Natural killer cell treated with Interleukin-12 subunit alpha and Interleukin-12 subunit beta and Interleukin-15 and Interleukin-18, amount 100 ng/mL, for 72 hours (primary cell): ENCODE results near the gene TRIM8. TPM values are rescaled to one million over a fixed set of nuclear protein-coding genes. Genes with fewer than 3 reads are reported as not detected.
"Not testable (repeated sequence)": the region's sequence is repeated elsewhere in the genome, so short reads cannot be mapped to it uniquely, and the experiment has no call there.

Source experiments
- ATAC-seq, 2 donors: fragments of 150-1000 bp; cut with Tn5 transposase in 1 of 2; sonication (Bioruptor Pico), chemical (Tn5 transposase) in 1 of 2; 2 replicates each; pipeline ENCODE4 v1.10.0; 2021
- DNase-seq: peaks from one replicate; pipeline ENCODE4 v3.0.0; 2022; ENCODE audit warnings: low spot score
- H3K27ac Mint-ChIP-seq, 2 donors: 1 replicate in 1 of 2; 2 replicates in 1 of 2; pipeline ENCODE4 v1.8.0; 2022; ENCODE audit warnings: mixed read lengths in 2 of 2, mild to moderate bottlenecking in 1 of 2, moderate library complexity in 1 of 2
- H3K27me3 Mint-ChIP-seq, 2 donors: 1 replicate in 1 of 2; 2 replicates in 1 of 2; pipeline ENCODE4 v1.8.0; 2022; ENCODE audit warnings: mixed read lengths in 2 of 2
- H3K36me3 Mint-ChIP-seq: one replicate; pipeline ENCODE4 v1.8.0; 2022; ENCODE audit warnings: mixed read lengths
- H3K4me1 Mint-ChIP-seq, 2 donors: 1 replicate in 1 of 2; 2 replicates in 1 of 2; pipeline ENCODE4 v1.8.0; 2022; ENCODE audit warnings: low read depth in 2 of 2, mixed read lengths in 2 of 2, mild to moderate bottlenecking in 1 of 2
- H3K4me3 Mint-ChIP-seq: one replicate; pipeline ENCODE4 v1.8.0; 2022; ENCODE audit warnings: mixed read lengths
- H3K9me3 Mint-ChIP-seq: 2 replicates; pipeline ENCODE4 v1.8.0; 2022; ENCODE audit warnings: mixed read lengths
- total RNA-seq, 2 donors: library from RNA; stranded (reverse); gene quantifications; one replicate each; pipeline ENCODE4 v1.2.3, GENCODE V29; 2022

Gene TRIM8
- total RNA-seq, 2 donors from 2014 or later, result 50.2 to 78.5 TPM

DNA sequence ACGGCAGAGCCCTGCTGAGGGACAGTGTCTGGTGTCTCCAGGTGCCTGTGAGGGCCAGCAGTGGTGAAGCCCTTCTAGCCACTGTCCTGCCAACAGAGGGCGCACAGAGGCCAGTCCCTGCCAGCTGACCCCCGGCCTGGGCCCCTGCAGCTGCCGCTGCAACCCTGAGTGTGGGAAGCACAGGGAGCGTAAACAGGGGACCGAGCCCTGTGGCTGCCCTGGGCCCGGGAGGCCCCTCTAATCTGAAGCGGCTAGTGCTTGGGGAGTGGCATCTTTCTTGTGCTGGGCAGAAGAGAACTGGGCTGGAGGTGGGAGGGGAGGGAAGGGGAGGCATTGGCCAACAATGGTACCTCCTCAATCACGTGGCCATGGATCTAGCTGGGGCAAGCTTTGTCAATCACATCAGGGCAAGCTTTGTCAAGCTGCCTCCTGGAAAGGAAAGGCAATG is 34.6 kb downstream of the TRIM8 start:
- no peak overlapping the region for H3K4me3 Mint-ChIP-seq
- H3K4me1 Mint-ChIP-seq, result peaks cover 28 to 29% of the 10 kb centered on the region in 2 donors
- H3K27ac Mint-ChIP-seq, result peak overlapping the region in 1 of 2 donors; percentile 46
- DNase-seq (peak; percentile 77), ATAC-seq (peak; percentile 72 to 83)
- no peaks in the 10 kb centered on the region for H3K27me3 Mint-ChIP-seq
- no peaks in the 10 kb centered on the region for H3K36me3 Mint-ChIP-seq
- H3K9me3 Mint-ChIP-seq, result no peaks in the 10 kb centered on the region

DNA sequence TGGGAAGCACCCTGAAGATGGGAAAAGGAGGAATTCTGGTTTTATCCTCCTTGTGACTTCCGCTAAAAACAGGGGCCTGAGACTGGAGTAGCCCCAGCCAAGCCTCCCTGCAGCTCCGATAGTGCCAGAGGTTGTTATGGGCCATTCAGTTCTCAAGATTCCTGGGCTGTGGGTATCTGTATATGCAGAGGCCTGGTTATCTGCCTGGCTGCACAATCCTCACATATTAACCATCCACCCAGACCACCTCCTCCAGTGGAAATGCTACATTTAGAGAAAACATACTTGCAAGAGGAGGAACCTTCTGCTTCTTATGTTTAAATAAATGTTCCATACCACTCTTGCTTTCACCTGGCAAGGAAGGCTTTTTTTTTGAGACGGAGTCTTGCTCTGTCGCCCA is 35.3 kb downstream of the TRIM8 start:
- H3K4me1 Mint-ChIP-seq, result peaks cover 22 to 26% of the 10 kb centered on the region in 2 donors
- H3K27me3 Mint-ChIP-seq, result no peaks in the 10 kb centered on the region
- H3K27ac Mint-ChIP-seq, result no peak overlapping the region
- ATAC-seq, result no peak
- DNase-seq, result no peak
- no peaks in the 10 kb centered on the region for H3K36me3 Mint-ChIP-seq
- no peaks in the 10 kb centered on the region for H3K9me3 Mint-ChIP-seq
- no peak overlapping the region for H3K4me3 Mint-ChIP-seq

DNA sequence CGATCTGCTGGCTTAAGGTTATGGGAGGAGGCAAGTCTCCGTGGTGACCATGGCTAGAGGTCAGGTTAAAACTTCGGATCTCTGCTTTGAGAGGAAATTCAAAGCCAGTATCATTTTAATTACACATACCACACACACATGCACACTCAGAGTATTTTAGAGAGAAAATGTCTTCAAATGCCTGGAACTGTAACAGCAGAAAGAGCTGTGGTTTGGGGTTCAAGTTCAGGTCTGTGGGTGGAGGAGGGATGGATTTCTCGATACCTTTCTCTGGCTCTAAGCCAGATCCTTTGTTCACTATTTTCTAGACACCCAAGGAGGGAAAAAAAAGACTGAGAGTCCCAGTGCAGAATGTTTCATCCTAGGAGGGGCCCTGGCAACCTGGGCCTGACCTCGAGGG is 37.4 kb downstream of the TRIM8 start:
- H3K27ac Mint-ChIP-seq, result no peak overlapping the region
- ATAC-seq (no peak), DNase-seq (no peak)
- no peaks in the 10 kb centered on the region for H3K36me3 Mint-ChIP-seq
- H3K27me3 Mint-ChIP-seq, result no peaks in the 10 kb centered on the region
- no peak overlapping the region for H3K4me3 Mint-ChIP-seq
- peaks cover 9 to 14% of the 10 kb centered on the region in 2 donors for H3K4me1 Mint-ChIP-seq
- no peaks in the 10 kb centered on the region for H3K9me3 Mint-ChIP-seq

DNA sequence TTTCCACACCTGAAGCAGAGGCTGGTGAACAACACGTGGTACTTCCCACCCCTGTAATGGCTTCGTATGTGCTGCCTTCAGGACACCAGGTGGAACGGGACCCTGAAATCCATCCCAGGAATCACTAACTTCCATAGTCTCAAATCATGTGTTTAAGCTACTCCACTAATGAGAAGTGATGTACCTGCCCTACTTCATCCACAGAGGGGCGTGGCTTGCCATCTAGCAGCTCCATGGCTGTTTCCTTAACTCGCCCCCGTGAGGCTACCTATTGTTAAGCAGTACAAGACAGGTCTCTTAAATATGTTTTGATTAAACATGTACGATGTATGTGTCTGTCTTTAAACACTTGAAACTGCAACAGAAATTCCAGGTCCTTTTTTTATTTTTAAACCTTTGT is 38.1 kb downstream of the TRIM8 start:
- Mint-ChIP-seq H3K36me3 (no peaks in the 10 kb centered on the region), H3K4me1 (peaks cover 9 to 14% of the 10 kb centered on the region in 2 donors), H3K9me3 (no peaks in the 10 kb centered on the region), H3K27ac (no peak overlapping the region), H3K4me3 (no peak overlapping the region), H3K27me3 (no peaks in the 10 kb centered on the region)
- ATAC-seq (no peak), DNase-seq (no peak)

GRCh38 chr10:102682981-102683380 is 38.7 kb downstream of the TRIM8 start:
- DNase-seq (no peak), ATAC-seq (no peak)
- no peaks in the 10 kb centered on the region for H3K27me3 Mint-ChIP-seq
- H3K4me1 Mint-ChIP-seq, result peaks cover 7 to 9% of the 10 kb centered on the region in 2 donors
- no peak overlapping the region for H3K27ac Mint-ChIP-seq
- no peaks in the 10 kb centered on the region for H3K36me3 Mint-ChIP-seq
- no peak overlapping the region for H3K4me3 Mint-ChIP-seq
- H3K9me3 Mint-ChIP-seq, result no peaks in the 10 kb centered on the region

- ATAC-seq (no peak), DNase-seq (no peak)
- H3K27ac Mint-ChIP-seq, result peak overlapping the region in 1 of 2 donors; percentile 42
- H3K9me3 Mint-ChIP-seq, result no peaks in the 10 kb centered on the region
- H3K4me1 Mint-ChIP-seq, result peaks cover 0 to 4% of the 10 kb centered on the region in 2 donors
- H3K4me3 Mint-ChIP-seq, result no peak overlapping the region
- H3K36me3 Mint-ChIP-seq, result no peaks in the 10 kb centered on the region
- no peaks in the 10 kb centered on the region for H3K27me3 Mint-ChIP-seq
These were observed 39.5 kb downstream of the TRIM8 start for GRCh38 chr10:102683736-102684135.

DNA sequence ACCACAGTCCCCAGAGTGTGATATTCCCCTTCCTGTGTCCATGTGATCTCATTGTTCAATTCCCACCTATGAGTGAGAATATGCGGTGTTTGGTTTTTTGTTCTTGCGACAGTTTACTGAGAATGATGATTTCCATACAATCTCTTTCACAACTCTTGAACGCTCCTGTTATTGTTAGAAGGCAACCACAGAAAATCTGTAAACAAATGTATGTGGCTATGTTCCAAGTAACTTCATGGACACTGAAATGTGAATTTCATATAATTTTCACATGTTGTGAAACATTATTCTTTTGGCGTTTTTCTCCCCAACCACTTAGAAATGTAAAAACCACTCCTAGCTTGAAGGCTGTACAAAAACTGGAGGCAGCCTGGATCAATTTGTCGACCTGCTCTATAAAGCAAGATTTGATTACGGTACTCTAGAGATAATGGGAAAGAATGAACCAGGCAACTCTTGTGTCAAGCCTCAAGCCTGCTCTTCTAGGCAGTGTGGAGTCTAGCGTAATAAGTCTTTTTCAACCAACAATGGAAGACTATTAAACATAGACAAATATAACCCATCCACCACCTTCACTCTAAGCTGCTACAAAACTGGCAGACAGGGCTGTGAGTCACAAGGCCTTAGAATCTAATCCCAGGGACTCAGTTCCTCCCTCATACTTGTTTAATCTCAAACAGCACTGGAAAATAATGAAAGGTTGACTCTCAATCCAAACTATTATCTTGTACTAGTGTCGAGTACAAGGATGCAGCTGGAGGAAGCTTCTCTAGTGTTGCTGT is 47.2 kb downstream of the TRIM8 start:
- DNase-seq (no peak), ATAC-seq (no peak)
- H3K27ac Mint-ChIP-seq, result no peak overlapping the region
- peaks cover 0 to 5% of the 10 kb centered on the region in 2 donors for H3K4me1 Mint-ChIP-seq
- no peak overlapping the region for H3K4me3 Mint-ChIP-seq
- no peaks in the 10 kb centered on the region for H3K27me3 Mint-ChIP-seq
- no peaks in the 10 kb centered on the region for H3K36me3 Mint-ChIP-seq
- H3K9me3 Mint-ChIP-seq, result no peaks in the 10 kb centered on the region

DNA sequence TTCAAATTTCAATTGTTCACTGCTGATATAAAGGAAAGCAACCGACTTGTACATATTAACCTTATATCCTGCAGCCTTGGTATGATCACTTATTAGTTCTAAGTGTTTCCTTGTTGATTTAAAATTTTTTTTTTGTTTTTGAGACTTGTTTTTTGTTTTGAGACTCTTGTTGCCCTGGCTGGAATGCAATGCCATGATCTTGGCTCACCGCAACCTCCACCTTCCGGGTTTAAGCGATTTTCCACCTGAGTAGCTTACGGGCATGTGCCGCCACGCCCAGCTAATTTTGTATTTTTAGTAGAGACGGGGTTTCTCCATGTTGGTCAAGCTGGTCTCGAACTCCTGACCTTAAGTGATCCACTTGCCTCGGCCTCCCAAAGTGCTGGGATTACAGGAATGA is 51.1 kb downstream of the TRIM8 start:
- DNase-seq, ATAC-seq, H3K9me3 Mint-ChIP-seq, H3K4me1 Mint-ChIP-seq, H3K27me3 Mint-ChIP-seq, H3K4me3 Mint-ChIP-seq, H3K27ac Mint-ChIP-seq: not testable (repeated sequence)
- peaks cover 14% of the 10 kb centered on the region for H3K36me3 Mint-ChIP-seq

GRCh38 chr10:102696736-102697135 is 52.5 kb downstream of the TRIM8 start:
- no peak for DNase-seq
- Mint-ChIP-seq H3K4me1 (no peaks in the 10 kb centered on the region), H3K27me3 (no peaks in the 10 kb centered on the region), H3K9me3 (no peaks in the 10 kb centered on the region), H3K36me3 (peaks cover 14% of the 10 kb centered on the region), H3K4me3 (no peak overlapping the region), H3K27ac (peak overlapping the region in 1 of 2 donors; percentile 4)
- no peak for ATAC-seq

DNA sequence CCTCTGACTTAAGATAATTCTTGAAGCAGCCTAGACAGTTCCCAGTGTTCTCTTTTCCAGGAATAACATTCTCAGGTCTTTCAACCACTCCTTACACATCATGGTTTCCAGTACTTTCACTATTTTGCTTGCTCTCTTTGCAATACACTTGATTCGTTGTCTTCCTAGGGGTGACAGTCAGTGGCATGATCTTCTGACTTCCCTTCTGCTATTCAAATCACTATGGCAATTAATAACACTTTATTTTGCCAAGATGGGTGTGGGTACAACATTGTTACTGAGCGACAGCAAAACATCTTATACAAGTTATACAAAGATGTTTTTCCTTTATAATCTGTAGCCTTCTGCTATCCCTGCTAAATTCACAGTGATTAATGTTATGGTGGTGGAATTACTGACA is 54.6 kb downstream of the TRIM8 start:
- ATAC-seq, result no peak
- no peak for DNase-seq
- Mint-ChIP-seq H3K9me3 (no peaks in the 10 kb centered on the region), H3K27me3 (no peaks in the 10 kb centered on the region), H3K27ac (no peak overlapping the region), H3K4me1 (no peaks in the 10 kb centered on the region), H3K4me3 (no peak overlapping the region), H3K36me3 (peaks cover 14% of the 10 kb centered on the region)

DNA sequence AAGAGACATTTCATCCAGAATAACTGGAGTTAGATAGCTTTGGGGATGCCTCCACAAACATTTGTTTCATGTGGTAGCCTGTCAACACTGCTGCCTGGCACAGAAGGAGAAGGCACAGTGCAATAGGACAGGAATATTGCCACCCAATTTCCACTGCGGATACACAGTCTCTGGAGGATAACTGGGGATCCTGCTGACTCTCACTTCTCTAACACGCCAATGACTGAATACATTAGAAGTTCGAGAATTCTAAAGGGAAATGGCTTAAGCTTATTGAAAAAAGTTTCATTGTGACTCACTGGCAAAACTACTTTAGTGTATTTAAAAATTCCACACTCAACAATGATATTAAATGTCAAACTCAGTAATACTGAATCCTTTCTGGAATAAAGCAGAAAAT is 57.0 kb downstream of the TRIM8 start:
- no peak overlapping the region for H3K27ac Mint-ChIP-seq
- peaks cover 0 to 6% of the 10 kb centered on the region in 2 donors for H3K4me1 Mint-ChIP-seq
- DNase-seq, result no peak
- H3K9me3 Mint-ChIP-seq, result no peaks in the 10 kb centered on the region
- H3K4me3 Mint-ChIP-seq, result no peak overlapping the region
- H3K36me3 Mint-ChIP-seq, result peaks cover 14% of the 10 kb centered on the region
- no peak for ATAC-seq
- H3K27me3 Mint-ChIP-seq, result no peaks in the 10 kb centered on the region

DNA sequence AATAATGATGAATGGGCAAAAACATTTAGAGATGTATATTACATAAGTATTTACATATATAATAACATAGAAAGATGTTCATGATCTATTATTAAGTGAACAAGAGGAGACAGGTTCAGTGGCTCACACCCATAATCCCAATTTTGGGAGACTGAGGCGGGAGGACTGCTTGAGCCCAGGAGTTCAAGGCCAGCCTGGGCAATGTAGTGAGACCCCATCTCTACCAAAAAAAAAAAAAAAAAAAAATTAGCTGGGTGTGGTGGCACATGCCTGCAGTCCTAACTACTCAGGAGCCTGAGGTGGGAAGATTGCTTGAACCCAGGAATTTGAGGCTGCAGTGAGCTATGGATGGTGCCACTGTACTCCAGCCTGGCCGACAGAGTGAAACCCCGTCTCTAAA is 57.5 kb downstream of the TRIM8 start:
- no peak overlapping the region for H3K27ac Mint-ChIP-seq
- no peaks in the 10 kb centered on the region for H3K27me3 Mint-ChIP-seq
- ATAC-seq (no peak), DNase-seq (no peak)
- H3K4me1 Mint-ChIP-seq, result peaks cover 0 to 6% of the 10 kb centered on the region in 2 donors
- H3K9me3 Mint-ChIP-seq, result no peaks in the 10 kb centered on the region
- peaks cover 14% of the 10 kb centered on the region for H3K36me3 Mint-ChIP-seq
- no peak overlapping the region for H3K4me3 Mint-ChIP-seq

GRCh38 chr10:102702742-102703141 is 58.5 kb downstream of the TRIM8 start:
- Mint-ChIP-seq H3K27ac (no peak overlapping the region), H3K36me3 (peaks cover 8% of the 10 kb centered on the region), H3K27me3 (no peaks in the 10 kb centered on the region), H3K4me3 (no peak overlapping the region), H3K4me1 (peaks cover 0 to 9% of the 10 kb centered on the region in 2 donors), H3K9me3 (no peaks in the 10 kb centered on the region)
- ATAC-seq, result no peak
- no peak for DNase-seq

- H3K9me3 Mint-ChIP-seq, result no peaks in the 10 kb centered on the region
- ATAC-seq, result no peak
- no peak overlapping the region for H3K4me3 Mint-ChIP-seq
- DNase-seq, result no peak
- H3K4me1 Mint-ChIP-seq, result peaks cover 1 to 9% of the 10 kb centered on the region in 2 donors
- H3K27me3 Mint-ChIP-seq, result no peaks in the 10 kb centered on the region
- no peaks in the 10 kb centered on the region for H3K36me3 Mint-ChIP-seq
- H3K27ac Mint-ChIP-seq, result peak overlapping the region in 1 of 2 donors; percentile 40
These were observed 60.6 kb downstream of the TRIM8 start for GRCh38 chr10:102704915-102705314.

GRCh38 chr10:102705531-102705930 is 61.3 kb downstream of the TRIM8 start:
- Mint-ChIP-seq H3K9me3 (no peaks in the 10 kb centered on the region), H3K27ac (peak overlapping the region in 1 of 2 donors; percentile 40), H3K4me3 (no peak overlapping the region), H3K27me3 (no peaks in the 10 kb centered on the region), H3K36me3 (no peaks in the 10 kb centered on the region), H3K4me1 (peaks cover 8 to 9% of the 10 kb centered on the region in 2 donors)
- no peak for DNase-seq
- no peak for ATAC-seq
